Activated naive CD8-positive, alpha-beta T cell treated with anti-CD3 and anti-CD28 coated beads, Interleukin-2, amount 50 U/mL, for 16 hours (primary cell): ENCODE measurements around the gene FEZF1.

Experiments
- DNase-seq: peaks from one replicate; pipeline ENCODE4 v3.0.0-alpha.2; 2020; ENCODE audit warnings: low read depth, low spot score

Gene FEZF1

GRCh38 chr7:122268101-122268500 is 36.4 kb downstream of the FEZF1 start:
- no peak for DNase-seq

- no peak for DNase-seq
These were observed 42.3 kb downstream of the FEZF1 start for GRCh38 chr7:122262246-122262645.

- no peak for DNase-seq
These were observed 43.1 kb downstream of the FEZF1 start for GRCh38 chr7:122261442-122261841.

- no peak for DNase-seq
These were observed 43.5 kb downstream of the FEZF1 start for GRCh38 chr7:122261016-122261415.

GRCh38 chr7:122260336-122260735 is 44.2 kb downstream of the FEZF1 start:
- DNase-seq: no peak

GRCh38 chr7:122258971-122259370 is 45.6 kb downstream of the FEZF1 start:
- DNase-seq: no peak

- DNase-seq: no peak
These were observed 47.5 kb downstream of the FEZF1 start for GRCh38 chr7:122257056-122257455.

- no peak for DNase-seq
These were observed 48.5 kb downstream of the FEZF1 start for GRCh38 chr7:122256046-122256445.

GRCh38 chr7:122255454-122255853 is 49.1 kb downstream of the FEZF1 start:
- DNase-seq: no peak
